ENCODE data around the gene MAGEF1.

The MAGEF1 gene

GRCh38 chr3:184688251-184688881, 23.5 kb downstream of the MAGEF1 start:
- no peak for DNase-seq

- DNase-seq: no peak
These were observed 24.4 kb downstream of the MAGEF1 start for GRCh38 chr3:184687363-184688015.

- DNase-seq: no peak
These were observed 26.2 kb downstream of the MAGEF1 start for GRCh38 chr3:184685646-184686045.

- no peak for DNase-seq
These were observed 26.8 kb downstream of the MAGEF1 start for GRCh38 chr3:184685055-184685454.

- no peak for DNase-seq
These were observed 27.8 kb downstream of the MAGEF1 start for GRCh38 chr3:184683900-184684560.

- DNase-seq: no peak
These were observed 28.6 kb downstream of the MAGEF1 start for GRCh38 chr3:184683234-184683633.

- no peak for DNase-seq
These were observed 29.2 kb downstream of the MAGEF1 start for GRCh38 chr3:184682671-184683070.

- peak; percentile 12 for DNase-seq
These were observed 31.2 kb downstream of the MAGEF1 start for GRCh38 chr3:184680385-184681345.

- DNase-seq: peak; percentile 87
These were observed 32.6 kb downstream of the MAGEF1 start for GRCh38 chr3:184679056-184679816.

GRCh38 chr3:184678317-184679055, 33.4 kb downstream of the MAGEF1 start:
- DNase-seq: peak; percentile 72

- no peak for DNase-seq
These were observed 34.2 kb downstream of the MAGEF1 start for GRCh38 chr3:184677344-184678316.

GRCh38 chr3:184676927-184677326, 34.9 kb downstream of the MAGEF1 start:
- no peak for DNase-seq

- no peak for DNase-seq
These were observed 37.2 kb downstream of the MAGEF1 start for GRCh38 chr3:184674626-184675025.

- DNase-seq: no peak
These were observed 38.6 kb downstream of the MAGEF1 start for GRCh38 chr3:184672977-184673870.

GRCh38 chr3:184672335-184672734, 39.5 kb downstream of the MAGEF1 start:
- DNase-seq: no peak

GRCh38 chr3:184670091-184670602, 41.7 kb downstream of the MAGEF1 start:
- DNase-seq: no peak

- no peak for DNase-seq
These were observed 42.3 kb downstream of the MAGEF1 start for GRCh38 chr3:184669578-184669977.

GRCh38 chr3:184666442-184666841, 45.4 kb downstream of the MAGEF1 start:
- DNase-seq: peak; percentile 14

GRCh38 chr3:184665101-184665500, 46.8 kb downstream of the MAGEF1 start:
- DNase-seq: no peak

Data from NCI-H1092 treated with DMSO at 0.1 percent for 48 hours (cell line).